Panc1 (cell line): ENCODE results near the gene CREB3L1. TPM values are rescaled to one million over a fixed set of nuclear protein-coding genes. Genes with fewer than 3 reads are reported as not detected.
A peak's percentile ranks its signal among the peaks of the same experiment; 100 is the strongest.

Experiments used
- ATAC-seq: fragments of 200-7000 bp; cut with Tn5 transposase; 2 replicates; pipeline ENCODE4 v1.9.1; 2020; ENCODE audit warnings: mild to moderate bottlenecking, moderate library complexity
- BruUV-seq: library from RNA; stranded (reverse); fragments of 400-500 nt; replicated peaks from 2 replicates; lab custom pipeline; 2021; lab: Mats Ljungman, UMichigan
- CTCF ChIA-PET: fragments of 300-600 bp; sonication (Branson Sonifier 250); formaldehyde crosslinking; loops from one replicate; lab custom pipeline; 2022; ENCODE audit warnings: antibody characterized with exemption; lab: Charles Lee
- POLR2A ChIA-PET: fragments of 300-600 bp; sonication (Branson Sonifier 250); formaldehyde crosslinking; loops from one replicate; lab custom pipeline; 2022; ENCODE audit warnings: antibody characterized with exemption; lab: Charles Lee
- DNase-seq: peaks from one replicate; pipeline ENCODE4 v3.0.0-alpha.2; 2010; ENCODE audit warnings: low read depth, low spot score
- H3K27ac ChIP-seq: 2 replicates; pipeline ENCODE4 v1.5.1; 2011; ENCODE audit warnings: mild to moderate bottlenecking, low read length, inconsistent platforms
- H3K27me3 ChIP-seq: fragments of 200-500 bp; sonication (Bioruptor generic); 2 replicates; pipeline ENCODE4 v1.6.0; 2014; ENCODE audit warnings: low read length, inconsistent platforms; ENCODE audit not compliant: control insufficient read depth, insufficient read depth
- H3K36me3 ChIP-seq: fragments of 200-500 bp; sonication (Bioruptor generic); 2 replicates; pipeline ENCODE4 v1.5.1; 2014; ENCODE audit warnings: inconsistent platforms, mild to moderate bottlenecking, low read length, moderate library complexity; ENCODE audit not compliant: control insufficient read depth, insufficient read depth
- H3K4me1 ChIP-seq: 2 replicates; pipeline ENCODE4 v1.5.1; 2011; ENCODE audit warnings: inconsistent platforms, mild to moderate bottlenecking, low read length, moderate library complexity; ENCODE audit not compliant: control insufficient read depth, insufficient read depth
- H3K4me3 ChIP-seq, 2 experiments: 2 replicates each; pipeline ENCODE4 v1.5.1; 2011 to 2012; ENCODE audit warnings: low read depth in 2 of 2, low read length in 2 of 2, mild to moderate bottlenecking in 2 of 2, inconsistent platforms in 1 of 2, moderate library complexity in 1 of 2
- H3K9me3 ChIP-seq: fragments of 200-500 bp; sonication (Bioruptor generic); 2 replicates; pipeline ENCODE4 v1.5.1; 2014; ENCODE audit warnings: low read depth, mild to moderate bottlenecking, inconsistent platforms, low read length, moderate library complexity; ENCODE audit not compliant: control insufficient read depth, insufficient read depth
- POLR2AphosphoS5 ChIP-seq: IDR thresholded peaks from 2 replicates; pipeline ENCODE4 v1.6.1; 2012; ENCODE audit warnings: mild to moderate bottlenecking, low read depth, low read length, moderate library complexity
- SIN3A ChIP-seq: IDR thresholded peaks from 2 replicates; pipeline ENCODE4 v1.6.1; 2012; ENCODE audit warnings: low read depth, mild to moderate bottlenecking, low read length, moderate library complexity, borderline replicate concordance; ENCODE audit not compliant: insufficient read depth
- TCF7L2 ChIP-seq: IDR thresholded peaks from 2 replicates; pipeline ENCODE4 v1.6.1; 2011; ENCODE audit warnings: mild to moderate bottlenecking, low read depth, low read length, inconsistent platforms
- in situ Hi-C: cut with HindIII; loops from 2 replicates; pipeline ENCODE4 v1.10.0; 2016; ENCODE audit warnings: low sequenced_read_pairs, low pct_unique_long_range_greater_than_20kb
- intact Hi-C: fragments of 100-400 bp; cut with micrococcal nuclease; formaldehyde crosslinking; loops from one replicate; pipeline ENCODE4 v1.10.0; 2022; ENCODE audit not compliant: unreplicated experiment
- total RNA-seq: library from RNA; stranded (reverse); gene quantifications from one replicate; pipeline ENCODE4 v1.2.1, GENCODE V29; 2021; ENCODE audit not compliant: unreplicated experiment
- TF ChIP-seq, protein P1 (sequence below): fragments of 450-650 bp; IDR thresholded peaks from 2 replicates; pipeline ENCODE4 v1.5.1; 2017; ENCODE audit warnings: mild to moderate bottlenecking
- TF ChIP-seq, protein P2 (sequence below), 2 experiments: IDR thresholded peaks; 2 replicates each; pipeline ENCODE4 v1.6.1; 2011 to 2012; ENCODE audit warnings: low read depth in 2 of 2, control low read depth in 1 of 2, low read length in 1 of 2, mild to moderate bottlenecking in 1 of 2, moderate library complexity in 1 of 2; ENCODE audit not compliant: insufficient read depth in 1 of 2

The CREB3L1 gene
- total RNA-seq, 1 experiment from 2014 or later: 35.6 TPM

DNA sequence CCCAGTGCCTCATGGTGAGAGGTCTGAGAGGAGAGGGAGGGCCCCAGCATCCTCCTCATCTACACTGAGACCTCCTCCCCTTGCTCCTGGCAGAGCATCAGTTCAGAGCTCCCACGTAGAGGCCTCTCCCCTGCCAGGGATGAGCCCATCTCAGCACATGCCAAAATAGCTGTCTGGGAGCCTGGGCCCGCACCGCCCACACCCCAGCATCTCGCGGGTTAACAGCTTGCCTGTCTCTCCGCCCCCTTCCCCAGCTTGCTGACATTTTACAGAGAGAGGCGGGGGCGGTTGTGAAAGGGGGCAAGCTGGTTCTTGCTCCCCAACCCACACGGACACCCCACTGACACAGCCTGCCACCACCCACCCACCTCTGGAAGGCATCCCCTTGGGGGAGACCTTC is 76.2 kb downstream of the CREB3L1 start:
- H3K27ac ChIP-seq: no peak overlapping the region
- TF ChIP-seq POLR2AphosphoS5 (no peak), TCF7L2 (no peak)
- TF ChIP-seq, protein P1, sequence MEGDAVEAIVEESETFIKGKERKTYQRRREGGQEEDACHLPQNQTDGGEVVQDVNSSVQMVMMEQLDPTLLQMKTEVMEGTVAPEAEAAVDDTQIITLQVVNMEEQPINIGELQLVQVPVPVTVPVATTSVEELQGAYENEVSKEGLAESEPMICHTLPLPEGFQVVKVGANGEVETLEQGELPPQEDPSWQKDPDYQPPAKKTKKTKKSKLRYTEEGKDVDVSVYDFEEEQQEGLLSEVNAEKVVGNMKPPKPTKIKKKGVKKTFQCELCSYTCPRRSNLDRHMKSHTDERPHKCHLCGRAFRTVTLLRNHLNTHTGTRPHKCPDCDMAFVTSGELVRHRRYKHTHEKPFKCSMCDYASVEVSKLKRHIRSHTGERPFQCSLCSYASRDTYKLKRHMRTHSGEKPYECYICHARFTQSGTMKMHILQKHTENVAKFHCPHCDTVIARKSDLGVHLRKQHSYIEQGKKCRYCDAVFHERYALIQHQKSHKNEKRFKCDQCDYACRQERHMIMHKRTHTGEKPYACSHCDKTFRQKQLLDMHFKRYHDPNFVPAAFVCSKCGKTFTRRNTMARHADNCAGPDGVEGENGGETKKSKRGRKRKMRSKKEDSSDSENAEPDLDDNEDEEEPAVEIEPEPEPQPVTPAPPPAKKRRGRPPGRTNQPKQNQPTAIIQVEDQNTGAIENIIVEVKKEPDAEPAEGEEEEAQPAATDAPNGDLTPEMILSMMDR: no peak
- no peaks in the 10 kb centered on the region for H3K27me3 ChIP-seq
- no peak for DNase-seq
- intact Hi-C loops: no loop called here
- CTCF ChIA-PET: no interaction called here
- no peaks in the 10 kb centered on the region for H3K36me3 ChIP-seq
- no TSS peak for BruUV-seq
- peaks cover 30% of the 10 kb centered on the region for H3K4me1 ChIP-seq
- no peaks in the 10 kb centered on the region for H3K9me3 ChIP-seq
- no peak overlapping the region for H3K4me3 ChIP-seq
- POLR2A ChIA-PET: interaction anchor here (0.5 kb wide), 1 partner anchor 208 kb away, joined by 4 read pairs; no protein-coding TSS in a partner anchor
- in situ Hi-C loops: no loop called here
- ATAC-seq: no peak

DNA sequence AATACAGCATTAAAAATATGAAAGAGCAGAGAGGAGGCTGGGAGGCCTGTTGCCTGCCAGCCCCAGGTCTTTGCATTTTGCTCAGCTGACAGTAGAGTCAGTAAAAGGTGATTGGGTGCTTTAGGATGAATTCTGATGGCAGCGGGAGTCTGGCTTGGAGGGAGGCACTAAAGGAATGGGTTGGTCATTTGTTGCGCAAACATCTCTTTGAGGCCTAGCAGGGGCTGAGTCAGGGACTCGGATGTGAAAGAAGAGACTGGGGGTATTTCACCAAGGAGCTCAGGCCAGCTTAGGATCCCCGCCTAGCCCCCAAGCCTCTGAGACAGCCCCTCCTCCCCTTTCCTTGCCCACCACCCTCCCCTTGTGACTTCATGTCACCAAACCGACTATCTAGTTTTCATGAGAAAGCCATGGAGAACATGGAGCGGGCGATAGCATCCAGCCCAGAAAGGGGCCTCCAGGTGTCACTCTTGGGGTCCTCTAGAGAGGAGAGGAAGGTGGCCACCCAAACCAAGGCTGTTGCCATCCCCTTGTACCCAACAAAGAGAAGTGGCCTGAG is 79.5 kb downstream of the CREB3L1 start:
- ChIA-PET POLR2A (no interaction called here), CTCF (interaction anchor here (0.5 kb wide), 1 partner anchor 72 kb away, joined by 3 read pairs; no protein-coding TSS in a partner anchor)
- ATAC-seq: no peak
- no peak for DNase-seq
- peaks cover 27% of the 10 kb centered on the region for H3K4me1 ChIP-seq
- peak overlapping the region; percentile 45; the same call in 1 of the 2 replicates for H3K27ac ChIP-seq
- intact Hi-C loops: no loop called here
- BruUV-seq: no TSS peak
- H3K36me3 ChIP-seq: no peaks in the 10 kb centered on the region; the same call in 1 of the 2 replicates
- no peaks in the 10 kb centered on the region for H3K9me3 ChIP-seq
- no peak overlapping the region for H3K4me3 ChIP-seq
- TF ChIP-seq, protein P1: no peak
- TF ChIP-seq POLR2AphosphoS5 (no peak), TCF7L2 (no peak), SIN3A (no peak)
- TF ChIP-seq, protein P2, sequence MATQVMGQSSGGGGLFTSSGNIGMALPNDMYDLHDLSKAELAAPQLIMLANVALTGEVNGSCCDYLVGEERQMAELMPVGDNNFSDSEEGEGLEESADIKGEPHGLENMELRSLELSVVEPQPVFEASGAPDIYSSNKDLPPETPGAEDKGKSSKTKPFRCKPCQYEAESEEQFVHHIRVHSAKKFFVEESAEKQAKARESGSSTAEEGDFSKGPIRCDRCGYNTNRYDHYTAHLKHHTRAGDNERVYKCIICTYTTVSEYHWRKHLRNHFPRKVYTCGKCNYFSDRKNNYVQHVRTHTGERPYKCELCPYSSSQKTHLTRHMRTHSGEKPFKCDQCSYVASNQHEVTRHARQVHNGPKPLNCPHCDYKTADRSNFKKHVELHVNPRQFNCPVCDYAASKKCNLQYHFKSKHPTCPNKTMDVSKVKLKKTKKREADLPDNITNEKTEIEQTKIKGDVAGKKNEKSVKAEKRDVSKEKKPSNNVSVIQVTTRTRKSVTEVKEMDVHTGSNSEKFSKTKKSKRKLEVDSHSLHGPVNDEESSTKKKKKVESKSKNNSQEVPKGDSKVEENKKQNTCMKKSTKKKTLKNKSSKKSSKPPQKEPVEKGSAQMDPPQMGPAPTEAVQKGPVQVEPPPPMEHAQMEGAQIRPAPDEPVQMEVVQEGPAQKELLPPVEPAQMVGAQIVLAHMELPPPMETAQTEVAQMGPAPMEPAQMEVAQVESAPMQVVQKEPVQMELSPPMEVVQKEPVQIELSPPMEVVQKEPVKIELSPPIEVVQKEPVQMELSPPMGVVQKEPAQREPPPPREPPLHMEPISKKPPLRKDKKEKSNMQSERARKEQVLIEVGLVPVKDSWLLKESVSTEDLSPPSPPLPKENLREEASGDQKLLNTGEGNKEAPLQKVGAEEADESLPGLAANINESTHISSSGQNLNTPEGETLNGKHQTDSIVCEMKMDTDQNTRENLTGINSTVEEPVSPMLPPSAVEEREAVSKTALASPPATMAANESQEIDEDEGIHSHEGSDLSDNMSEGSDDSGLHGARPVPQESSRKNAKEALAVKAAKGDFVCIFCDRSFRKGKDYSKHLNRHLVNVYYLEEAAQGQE (IDR thresholded peaks at IDR 0.05; ENCODE audit: insufficient read depth in 1 of 2, low read depth in 2 of 2, low read length in 1 of 2): no peak
- in situ Hi-C loops: no loop called here
- H3K27me3 ChIP-seq: no peaks in the 10 kb centered on the region
